ENCODE measurements around the gene ABHD1.

Gene ABHD1

GRCh38 chr2:27177441-27178351 lies 54.1 kb downstream of the ABHD1 start:
- CTCF ChIA-PET = interaction anchor here (3.1 kb wide), 1 partner anchor 7 kb away, joined by 31 read pairs; no protein-coding TSS in a partner anchor
- H3K4me3 ChIP-seq (ENCODE audit: low read depth, low read length) = no peak overlapping the region
- POLR2A ChIA-PET = no interaction called here
- no peak for DNase-seq (ENCODE audit: low read depth, low spot score)
- TF ChIP-seq CTCF (IDR thresholded peaks at IDR 0.05; ENCODE audit: insufficient read depth, low read length, missing control alignments) = no peak

GRCh38 chr2:27178469-27178868 lies 54.9 kb downstream of the ABHD1 start:
- H3K4me3 ChIP-seq (ENCODE audit: low read depth, low read length) = no peak overlapping the region
- ChIA-PET CTCF (interaction anchor here (3.1 kb wide), 1 partner anchor 8 kb away, joined by 31 read pairs; no protein-coding TSS in a partner anchor), POLR2A (no interaction called here)
- DNase-seq (ENCODE audit: low read depth, low spot score) = no peak
- no peak for TF ChIP-seq CTCF (IDR thresholded peaks at IDR 0.05; ENCODE audit: insufficient read depth, low read length, missing control alignments)

- no peak overlapping the region for H3K4me3 ChIP-seq (ENCODE audit: low read depth, low read length)
- no peak for TF ChIP-seq CTCF (IDR thresholded peaks at IDR 0.05; ENCODE audit: insufficient read depth, low read length, missing control alignments)
- ChIA-PET CTCF (interaction anchor here (1.1 to 3.1 kb wide), 3 partner anchors 9 to 13 kb away, joined by 3 to 31 read pairs (median 3); no protein-coding TSS in a partner anchor), POLR2A (no interaction called here)
- no peak for DNase-seq (ENCODE audit: low read depth, low spot score)
These were observed 55.9 kb downstream of the ABHD1 start for GRCh38 chr2:27179344-27180000.

Data from AG04449 (cell line).